Ishikawa (cell line): ENCODE measurements around the gene LDAH.

ENCODE experiments used
- EP300 ChIP-seq: IDR thresholded peaks from 2 replicates; pipeline ENCODE4 v1.6.1; 2012; ENCODE audit warnings: borderline replicate concordance
- MAX ChIP-seq: IDR thresholded peaks from 2 replicates; pipeline ENCODE4 v1.6.1; 2012
- RAD21 ChIP-seq: IDR thresholded peaks from 2 replicates; pipeline ENCODE4 v1.6.1; 2012; ENCODE audit warnings: low read depth
- TAF1 ChIP-seq: IDR thresholded peaks from 2 replicates; pipeline ENCODE4 v1.6.1; 2012; ENCODE audit warnings: low read depth, mild to moderate bottlenecking
- YY1 ChIP-seq: IDR thresholded peaks from 2 replicates; pipeline ENCODE4 v1.6.1; 2012; ENCODE audit warnings: low read depth

- TF ChIP-seq RAD21, result no peak
- TF ChIP-seq YY1, result no peak
- TF ChIP-seq TAF1, result no peak
- no peak for TF ChIP-seq EP300
- TF ChIP-seq MAX, result no peak
These were observed 55.9 kb downstream of the LDAH start for GRCh38 chr2:20766798-20767644.
